GM10847 (cell line): Measurements from ENCODE around the gene HELZ.

Experiments
- POLR2A ChIP-seq: IDR thresholded peaks from 2 replicates; pipeline ENCODE4 v1.6.1; 2011; ENCODE audit not compliant: insufficient read length; ENCODE audit errors: extremely low read depth

HELZ gene

DNA sequence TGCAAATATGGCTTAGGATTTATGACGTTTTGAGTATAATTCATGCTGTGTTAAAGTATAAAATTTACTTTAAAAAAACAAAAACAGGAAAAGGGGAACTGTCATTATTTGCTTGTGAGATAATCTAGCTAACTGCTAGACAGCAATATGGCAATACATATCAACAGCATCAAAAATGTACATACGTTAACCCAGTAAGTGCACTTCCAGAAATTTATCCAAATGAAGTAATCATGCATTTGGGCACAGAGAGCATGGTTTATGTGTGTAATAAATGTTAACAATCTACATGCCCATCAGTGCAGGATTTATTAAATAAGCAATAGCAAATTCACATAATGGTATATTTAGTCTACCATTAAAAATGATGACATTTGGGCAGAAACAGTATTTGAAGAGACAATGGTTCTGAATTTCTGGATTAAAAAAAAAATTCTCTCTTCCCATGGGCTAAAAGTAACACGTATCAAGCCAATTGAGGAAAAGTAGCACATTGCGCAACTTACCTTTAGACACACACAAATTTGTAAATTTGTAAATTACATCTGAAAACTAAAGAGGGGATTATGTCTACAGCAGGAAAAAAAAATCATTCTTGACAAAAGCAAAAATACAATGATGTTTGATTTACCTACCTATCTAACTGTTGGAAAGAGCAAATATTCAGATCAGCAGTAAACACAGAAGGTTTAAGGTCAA is 120.4 kb downstream of the HELZ start:
- no peak for TF ChIP-seq POLR2A

- no peak for TF ChIP-seq POLR2A
Measured at GRCh38 chr17:67123699-67124098, 121.3 kb downstream of the HELZ start.

DNA sequence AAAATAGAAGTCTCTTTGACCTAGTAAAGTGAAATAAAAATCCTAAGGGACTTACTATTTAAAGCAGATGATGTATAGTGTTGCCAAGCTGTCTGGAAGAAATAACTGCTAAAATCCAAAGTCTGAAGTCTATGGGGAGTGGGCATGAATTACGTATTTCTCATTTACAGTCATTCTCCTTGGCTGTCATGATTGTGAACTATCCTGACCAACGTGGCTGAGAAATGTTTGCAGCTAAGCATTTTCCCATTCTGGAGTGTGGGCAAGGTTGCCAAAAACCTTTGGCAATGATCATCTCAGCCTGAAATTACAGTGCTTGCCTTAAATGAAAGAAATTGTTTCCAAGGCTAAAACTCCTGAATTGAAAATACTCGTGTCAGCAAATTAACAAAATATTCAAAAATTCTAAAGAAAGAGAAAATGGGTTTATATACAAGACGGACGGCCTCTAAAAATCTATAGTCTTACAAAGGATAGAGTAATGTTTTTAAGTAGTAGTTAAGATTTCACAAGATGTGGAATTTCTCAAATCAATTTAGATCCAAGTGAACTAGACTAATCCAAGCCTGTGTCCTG is 123.6 kb downstream of the HELZ start:
- TF ChIP-seq POLR2A, result no peak

- TF ChIP-seq POLR2A, result no peak
Measured at GRCh38 chr17:67119102-67119501, 125.9 kb downstream of the HELZ start.

GRCh38 chr17:67116045-67116575 is 128.9 kb downstream of the HELZ start:
- no peak for TF ChIP-seq POLR2A

GRCh38 chr17:67115401-67115800 is 129.6 kb downstream of the HELZ start:
- TF ChIP-seq POLR2A, result no peak

DNA sequence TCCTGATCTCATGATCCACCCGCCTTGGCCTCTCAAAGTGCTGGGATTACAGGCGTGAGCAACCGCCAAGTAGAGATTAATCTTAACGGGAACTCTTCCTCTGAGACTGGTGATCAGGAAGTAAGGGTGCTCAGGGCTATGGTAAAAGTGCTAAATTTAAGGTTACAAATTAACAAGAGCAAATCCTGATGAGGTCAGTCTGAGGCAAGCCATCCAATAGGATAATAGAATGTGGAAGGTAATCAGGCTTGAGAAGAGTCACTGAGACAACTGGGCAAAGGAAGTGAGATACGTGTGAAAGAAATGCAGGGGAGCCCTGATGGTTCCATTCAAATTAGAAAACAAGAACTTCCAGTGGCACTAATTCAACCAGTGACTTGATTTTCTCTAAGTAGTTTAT is 131.5 kb downstream of the HELZ start:
- TF ChIP-seq POLR2A, result no peak

DNA sequence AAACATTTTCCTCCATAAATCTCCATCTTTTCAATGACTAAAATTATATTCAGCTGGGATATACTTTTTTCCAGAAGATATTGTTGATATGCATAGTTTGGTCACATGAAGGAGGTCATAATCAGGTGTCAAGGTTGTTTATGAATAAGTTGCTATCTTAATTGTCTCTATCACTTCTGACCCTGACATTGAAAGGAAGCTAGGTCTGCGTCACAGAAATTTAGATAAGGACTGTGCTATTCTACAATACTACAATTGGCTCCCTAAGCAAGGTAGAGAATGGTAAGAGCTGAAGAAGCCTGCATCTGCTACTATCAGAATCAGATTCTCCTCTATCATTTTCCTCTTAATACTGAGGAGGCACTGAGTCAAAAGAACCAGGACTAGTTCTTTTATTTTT is 133.2 kb downstream of the HELZ start:
- no peak for TF ChIP-seq POLR2A

DNA sequence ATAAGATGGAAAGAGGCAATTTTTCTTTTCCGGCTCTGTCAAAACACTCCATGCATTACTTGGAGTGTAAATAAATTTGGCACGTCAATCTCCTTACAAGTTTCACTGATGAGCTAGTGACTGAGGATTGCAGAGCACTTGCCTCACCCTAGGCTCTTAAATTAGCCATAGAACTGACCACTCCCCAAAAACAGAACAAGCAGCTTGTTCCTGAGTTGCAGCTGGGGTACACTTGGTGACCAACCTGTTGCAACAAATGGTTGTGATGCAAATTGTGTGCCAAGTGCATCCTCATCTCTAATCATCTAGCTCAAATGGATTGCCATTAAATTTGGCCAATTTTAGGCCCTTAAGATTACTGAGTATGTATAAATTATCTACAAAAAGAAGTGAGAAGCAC is 133.7 kb downstream of the HELZ start:
- TF ChIP-seq POLR2A, result no peak

DNA sequence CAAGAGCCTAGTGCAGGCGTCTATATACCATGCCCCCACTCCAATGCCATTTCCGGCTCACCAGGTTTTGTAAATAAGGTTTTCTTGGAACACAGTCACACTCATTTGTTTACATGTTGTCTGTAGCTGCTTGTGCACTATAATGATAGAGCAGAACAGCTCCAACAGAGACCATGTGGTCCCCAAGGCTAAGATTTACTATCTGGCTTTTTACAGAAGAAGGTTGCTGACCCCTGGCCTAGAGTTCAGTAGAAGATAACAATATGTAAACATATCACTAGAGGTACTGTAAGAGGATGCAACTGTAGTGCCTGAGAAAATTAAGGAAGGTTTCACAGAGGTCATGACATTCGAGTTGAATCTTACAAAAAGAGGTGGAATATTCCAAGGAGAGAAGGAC is 134.4 kb downstream of the HELZ start:
- no peak for TF ChIP-seq POLR2A

DNA sequence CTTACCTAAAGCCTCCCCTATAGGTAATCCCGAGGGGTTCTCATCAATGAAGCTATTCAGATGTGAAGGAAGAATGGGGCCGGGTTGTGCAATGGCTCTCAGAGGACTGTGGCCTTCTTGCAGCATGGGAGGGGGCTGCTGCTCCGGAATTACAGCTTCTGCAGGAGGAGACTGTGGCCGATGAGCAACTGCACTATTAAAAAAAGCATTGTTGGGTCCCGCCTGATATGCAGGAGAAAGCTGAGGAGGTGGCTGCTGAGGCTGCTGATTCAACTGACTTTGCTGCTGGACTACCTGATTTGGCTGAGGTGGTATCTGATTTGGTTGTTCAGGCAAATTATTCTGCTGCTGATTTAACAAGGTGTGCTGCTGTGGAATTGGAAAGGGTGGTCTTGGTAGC is 135.9 kb downstream of the HELZ start:
- TF ChIP-seq POLR2A, result no peak

- no peak for TF ChIP-seq POLR2A
Measured at GRCh38 chr17:67107811-67108775, 136.9 kb downstream of the HELZ start.

- TF ChIP-seq POLR2A, result no peak
Measured at GRCh38 chr17:67107171-67107570, 137.8 kb downstream of the HELZ start.

- TF ChIP-seq POLR2A, result no peak
Measured at GRCh38 chr17:67105213-67105612, 139.8 kb downstream of the HELZ start.

GRCh38 chr17:67098006-67098405 is 147.0 kb downstream of the HELZ start:
- TF ChIP-seq POLR2A, result no peak

DNA sequence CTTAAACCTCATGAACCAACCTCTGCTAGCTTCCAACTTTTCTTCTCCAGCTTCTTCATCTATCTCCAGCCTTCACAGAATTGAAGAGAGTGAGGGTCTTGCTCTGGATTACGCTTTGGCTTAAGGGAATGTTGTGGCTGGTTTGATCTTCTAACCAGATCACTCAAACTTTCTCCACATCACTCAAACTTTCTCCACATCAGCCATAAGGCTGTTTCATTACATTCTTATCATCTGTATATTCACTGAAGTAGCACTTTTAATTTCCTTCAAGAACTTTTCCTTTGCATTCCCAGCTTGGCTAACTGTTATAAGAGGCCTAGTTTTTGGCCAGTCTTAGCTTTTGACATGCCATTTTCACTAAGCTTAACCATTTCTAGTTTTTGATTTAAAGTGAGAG is 148.4 kb downstream of the HELZ start:
- no peak for TF ChIP-seq POLR2A
